Nephron progenitor cell (in vitro differentiated cells): ENCODE results near the gene TTC27.
A peak's percentile ranks its signal among the peaks of the same experiment; 100 is the strongest.

Experiments
- DNase-seq: peaks from one replicate; pipeline ENCODE4 v3.0.0; 2021
- H3K27ac Mint-ChIP-seq: 2 replicates; pipeline ENCODE4 v1.8.0; 2021; ENCODE audit warnings: mild to moderate bottlenecking, moderate library complexity, mixed read lengths
- H3K27me3 Mint-ChIP-seq: 2 replicates; pipeline ENCODE4 v1.8.0; 2021; ENCODE audit warnings: mild to moderate bottlenecking, low read depth, mixed read lengths; ENCODE audit not compliant: poor library complexity
- H3K36me3 Mint-ChIP-seq: 2 replicates; pipeline ENCODE4 v1.8.0; 2021; ENCODE audit warnings: low read depth, mixed read lengths
- H3K4me1 Mint-ChIP-seq: 2 replicates; pipeline ENCODE4 v1.8.0; 2021; ENCODE audit warnings: mixed read lengths
- H3K4me3 Mint-ChIP-seq: 2 replicates; pipeline ENCODE4 v1.8.0; 2021; ENCODE audit warnings: mild to moderate bottlenecking, moderate library complexity, mixed read lengths
- H3K9me3 Mint-ChIP-seq: 2 replicates; pipeline ENCODE4 v1.8.0; 2021; ENCODE audit warnings: mild to moderate bottlenecking, moderate library complexity, mixed read lengths
- CTCF ChIP-seq: fragments of 200-600 bp; sonication (generic); IDR thresholded peaks from 2 replicates; pipeline ENCODE4 v1.5.0; 2021; ENCODE audit warnings: antibody characterized with exemption

The TTC27 gene

DNA sequence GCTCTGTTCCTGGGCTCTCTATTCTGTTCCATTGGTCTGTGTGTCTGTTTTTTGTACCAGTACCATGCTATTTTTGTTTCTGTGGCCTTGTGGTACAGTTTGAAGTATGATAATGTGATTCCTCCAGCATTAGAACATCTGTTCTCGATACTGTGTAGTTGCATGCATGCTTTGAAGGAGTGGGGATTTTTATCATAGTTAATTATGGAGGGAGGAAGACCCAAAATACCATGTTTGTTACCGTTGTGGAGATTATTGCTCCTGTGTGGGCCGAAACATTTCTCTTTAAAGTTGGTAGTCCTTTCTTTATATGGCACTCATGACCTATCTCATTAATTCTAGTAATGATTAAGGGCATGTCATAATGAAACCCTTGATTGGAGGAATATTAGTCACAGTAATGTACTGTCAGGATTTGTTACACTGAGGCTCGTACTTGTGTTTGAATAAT, 87.6 kb downstream of the TTC27 start:
- no peak overlapping the region for H3K4me3 Mint-ChIP-seq
- H3K9me3 Mint-ChIP-seq = peaks cover 15% of the 10 kb centered on the region
- H3K4me1 Mint-ChIP-seq = no peaks in the 10 kb centered on the region
- peaks cover 36% of the 10 kb centered on the region for H3K36me3 Mint-ChIP-seq
- H3K27me3 Mint-ChIP-seq = no peaks in the 10 kb centered on the region
- H3K27ac Mint-ChIP-seq = peak overlapping the region; percentile 27
- DNase-seq = no peak
- no peak for TF ChIP-seq CTCF

DNA sequence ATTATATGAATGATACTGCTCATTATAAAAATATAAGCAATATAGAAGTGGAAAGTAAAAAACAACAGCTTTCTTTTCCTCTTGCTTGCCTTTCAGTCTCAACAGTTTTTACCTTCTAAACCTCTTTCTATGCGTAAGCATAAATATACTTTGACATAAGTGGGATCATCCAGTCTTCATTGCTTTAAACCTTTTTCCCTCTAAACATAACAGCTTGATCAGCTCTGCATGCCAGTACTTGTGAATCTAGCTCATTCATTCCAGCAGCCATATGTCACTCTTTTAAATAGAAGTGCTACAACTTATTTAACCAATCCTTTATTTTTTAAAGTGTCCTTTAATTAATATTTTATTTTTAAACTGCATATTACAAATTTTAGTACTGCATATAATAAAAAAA, 88.1 kb downstream of the TTC27 start:
- H3K27me3 Mint-ChIP-seq = no peaks in the 10 kb centered on the region
- no peak for TF ChIP-seq CTCF
- peaks cover 36% of the 10 kb centered on the region for H3K36me3 Mint-ChIP-seq
- no peak overlapping the region for H3K4me3 Mint-ChIP-seq
- no peaks in the 10 kb centered on the region for H3K4me1 Mint-ChIP-seq
- no peak for DNase-seq
- H3K9me3 Mint-ChIP-seq = peaks cover 15% of the 10 kb centered on the region
- H3K27ac Mint-ChIP-seq = peak overlapping the region; percentile 47

- no peak for TF ChIP-seq CTCF
- peaks cover 36% of the 10 kb centered on the region for H3K36me3 Mint-ChIP-seq
- H3K4me3 Mint-ChIP-seq = no peak overlapping the region
- H3K9me3 Mint-ChIP-seq = peaks cover 15% of the 10 kb centered on the region
- H3K27me3 Mint-ChIP-seq = peaks cover 2% of the 10 kb centered on the region
- H3K4me1 Mint-ChIP-seq = no peaks in the 10 kb centered on the region
- no peak overlapping the region for H3K27ac Mint-ChIP-seq
- no peak for DNase-seq
Measured at GRCh38 chr2:32716598-32716997, 88.7 kb downstream of the TTC27 start.

DNA sequence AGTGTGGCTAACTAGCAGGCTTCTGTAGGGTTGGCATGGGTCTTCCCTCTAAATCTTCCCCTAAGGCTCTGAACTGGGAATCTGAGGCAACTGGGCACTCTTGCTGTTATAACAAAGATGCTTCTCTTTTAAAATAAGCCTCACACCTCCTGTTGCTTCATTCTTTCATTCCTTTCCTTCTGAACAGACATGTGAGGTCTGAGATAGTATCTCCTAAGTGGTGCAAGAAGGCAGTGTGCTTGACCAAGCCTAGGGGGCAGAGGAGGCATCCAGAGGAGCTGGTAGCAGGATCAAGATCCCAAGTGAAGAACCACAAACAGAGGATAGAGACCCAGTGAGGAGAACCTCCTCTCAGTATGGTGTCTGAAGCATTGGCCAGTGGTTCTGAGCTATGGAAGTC, 90.9 kb downstream of the TTC27 start:
- TF ChIP-seq CTCF = no peak
- Mint-ChIP-seq H3K27ac (no peak overlapping the region), H3K27me3 (peaks cover 2% of the 10 kb centered on the region), H3K4me3 (no peak overlapping the region), H3K4me1 (no peaks in the 10 kb centered on the region), H3K9me3 (peaks cover 13% of the 10 kb centered on the region), H3K36me3 (peaks cover 24% of the 10 kb centered on the region)
- no peak for DNase-seq

- Mint-ChIP-seq H3K36me3 (peaks cover 24% of the 10 kb centered on the region), H3K9me3 (peaks cover 9% of the 10 kb centered on the region), H3K4me3 (no peak overlapping the region), H3K27ac (no peak overlapping the region), H3K4me1 (no peaks in the 10 kb centered on the region), H3K27me3 (peaks cover 2% of the 10 kb centered on the region)
- no peak for DNase-seq
- no peak for TF ChIP-seq CTCF
Measured at GRCh38 chr2:32719430-32719829, 91.6 kb downstream of the TTC27 start.

DNA sequence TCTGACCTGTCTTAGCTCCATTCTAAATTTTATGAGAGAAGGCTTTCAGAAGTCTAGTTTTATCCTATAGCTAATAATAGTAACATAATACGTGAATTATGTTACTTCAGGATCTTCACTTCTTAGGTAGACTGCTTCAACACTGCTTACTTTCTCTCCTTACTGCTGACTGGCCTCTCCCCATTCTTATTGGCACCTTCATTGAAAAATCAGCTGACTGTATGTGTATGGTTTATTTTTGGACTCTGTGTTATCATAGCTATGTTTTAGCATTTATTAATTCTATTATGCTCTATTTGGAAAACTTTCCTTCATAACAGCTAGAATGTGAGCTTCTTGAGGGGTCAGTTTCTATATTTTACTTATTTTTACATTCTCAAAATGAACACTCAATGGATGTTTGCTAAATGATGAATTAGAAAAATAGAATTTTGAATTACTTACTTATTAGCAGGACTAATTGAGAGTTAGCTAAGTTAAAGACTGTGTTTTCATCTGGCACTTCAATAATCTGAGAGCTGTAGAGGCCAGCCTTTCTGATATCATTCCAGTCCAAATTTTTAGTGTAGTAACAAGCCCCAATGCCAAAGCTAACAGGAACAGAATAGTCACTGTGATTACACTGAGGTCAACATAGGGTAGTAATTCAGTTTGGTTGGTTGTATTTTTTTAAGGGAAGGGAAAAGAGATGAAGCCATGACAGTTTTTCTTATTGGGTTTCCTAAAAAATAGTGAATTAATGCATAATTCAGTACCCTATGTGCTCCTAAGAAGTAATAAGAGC, 92.3 kb downstream of the TTC27 start:
- peaks cover 9% of the 10 kb centered on the region for H3K9me3 Mint-ChIP-seq

More for the DNA sequence above, 92.3 kb downstream of the TTC27 start:
- no peak overlapping the region for H3K4me3 Mint-ChIP-seq
- DNase-seq = no peak
- peaks cover 24% of the 10 kb centered on the region for H3K36me3 Mint-ChIP-seq
- TF ChIP-seq CTCF = no peak
- H3K27me3 Mint-ChIP-seq = peaks cover 2% of the 10 kb centered on the region
- no peaks in the 10 kb centered on the region for H3K4me1 Mint-ChIP-seq
- H3K27ac Mint-ChIP-seq = no peak overlapping the region
